HG03521 (cell line): ENCODE data around the gene MICALL2.
"Not testable (repeated sequence)": the region's sequence is repeated elsewhere in the genome, so short reads cannot be mapped to it uniquely, and the experiment has no call there.

Source experiments
- ATAC-seq: cut with Tn5 transposase; IDR thresholded peaks from one replicate; pipeline ENCODE4 v1.9.1; 2021; ENCODE audit warnings: mild to moderate bottlenecking, moderate library complexity; ENCODE audit not compliant: unreplicated experiment

Gene MICALL2

GRCh38 chr7:1450431-1450830 is 8.8 kb downstream of the MICALL2 start:
- no peak for ATAC-seq

DNA sequence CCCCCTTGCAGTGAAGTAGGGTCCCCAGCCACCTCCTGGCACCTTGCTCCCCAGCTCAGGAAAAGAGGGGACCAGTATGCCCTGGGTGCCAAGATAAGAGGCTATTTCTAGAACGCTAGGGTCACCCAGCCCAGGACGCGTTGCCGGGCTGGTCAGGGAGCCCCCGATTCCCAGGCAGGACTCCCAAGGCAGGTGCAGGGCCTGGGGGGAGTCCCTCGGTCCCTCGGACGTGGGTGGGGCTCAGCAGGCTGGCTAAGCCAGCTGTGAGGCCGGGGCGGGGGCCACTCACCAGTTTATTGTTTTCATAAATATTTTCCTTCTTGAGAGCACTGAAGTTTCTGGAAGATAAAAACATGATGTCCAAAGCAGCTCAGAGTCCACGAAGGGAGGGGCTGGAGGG is 9.3 kb downstream of the MICALL2 start:
- ATAC-seq, result no peak

- no peak for ATAC-seq
These were observed 9.8 kb downstream of the MICALL2 start for GRCh38 chr7:1449501-1449900.

DNA sequence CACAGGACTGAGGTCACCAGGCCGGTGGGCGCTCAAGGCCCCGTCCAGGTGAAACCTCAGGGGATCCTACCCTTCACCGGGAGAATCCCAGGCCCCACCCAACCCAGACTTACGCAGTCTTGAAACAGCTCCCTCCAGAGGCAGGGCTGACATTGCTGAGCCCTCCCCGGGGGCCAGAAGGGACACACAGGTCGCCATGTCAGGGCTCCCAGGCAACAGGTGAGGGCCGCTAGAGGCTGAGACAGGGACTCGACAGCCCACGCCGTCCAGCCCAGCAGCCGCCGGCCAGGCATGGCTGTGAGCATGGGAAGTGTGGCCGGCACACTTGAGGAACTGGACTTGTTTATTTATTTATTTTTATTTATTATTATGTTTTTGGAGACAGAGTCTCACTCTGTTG is 10.3 kb downstream of the MICALL2 start:
- ATAC-seq, result no peak

DNA sequence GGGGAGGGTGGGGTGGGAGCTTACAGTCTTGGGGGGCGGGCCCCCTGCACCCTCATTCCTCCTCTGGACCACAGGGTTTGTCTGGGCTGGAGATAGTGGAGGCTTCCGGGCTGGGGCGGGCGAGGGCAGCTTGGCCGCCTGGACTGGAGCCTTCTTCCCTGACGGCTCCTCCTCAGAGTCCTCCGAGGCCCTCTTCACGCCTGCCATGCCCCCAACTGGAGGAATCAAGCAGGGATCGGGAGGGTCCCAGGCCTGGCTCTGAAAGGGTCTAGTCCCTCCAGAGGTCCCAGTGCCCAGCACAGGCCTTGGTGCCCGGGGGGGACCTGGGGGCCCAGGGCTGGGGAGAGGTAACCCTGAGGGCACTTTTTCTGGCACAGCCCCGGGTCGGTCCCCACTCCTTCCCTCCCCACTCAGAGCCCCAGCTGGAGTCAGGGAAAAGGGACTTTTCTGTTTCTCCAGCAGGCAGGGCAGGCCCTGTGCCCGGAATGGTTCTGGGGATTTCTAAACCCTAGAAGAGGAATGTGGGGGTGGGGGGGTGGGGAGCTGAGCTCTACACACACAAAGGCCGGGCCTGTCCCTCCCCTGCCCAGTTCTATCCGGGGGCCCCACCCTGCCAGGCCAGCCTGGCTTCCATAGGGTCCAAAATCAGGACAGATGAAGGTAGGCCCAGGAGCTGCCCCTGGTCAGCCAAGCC is 11.6 kb downstream of the MICALL2 start:
- ATAC-seq, result no peak

- no peak for ATAC-seq
These were observed 12.2 kb downstream of the MICALL2 start for GRCh38 chr7:1447112-1447511.

GRCh38 chr7:1446620-1447032 is 12.6 kb downstream of the MICALL2 start:
- ATAC-seq, result no peak

- ATAC-seq, result not testable (repeated sequence)
These were observed 13.2 kb downstream of the MICALL2 start for GRCh38 chr7:1446026-1446425.

GRCh38 chr7:1445341-1445740 is 13.9 kb downstream of the MICALL2 start:
- ATAC-seq, result no peak

DNA sequence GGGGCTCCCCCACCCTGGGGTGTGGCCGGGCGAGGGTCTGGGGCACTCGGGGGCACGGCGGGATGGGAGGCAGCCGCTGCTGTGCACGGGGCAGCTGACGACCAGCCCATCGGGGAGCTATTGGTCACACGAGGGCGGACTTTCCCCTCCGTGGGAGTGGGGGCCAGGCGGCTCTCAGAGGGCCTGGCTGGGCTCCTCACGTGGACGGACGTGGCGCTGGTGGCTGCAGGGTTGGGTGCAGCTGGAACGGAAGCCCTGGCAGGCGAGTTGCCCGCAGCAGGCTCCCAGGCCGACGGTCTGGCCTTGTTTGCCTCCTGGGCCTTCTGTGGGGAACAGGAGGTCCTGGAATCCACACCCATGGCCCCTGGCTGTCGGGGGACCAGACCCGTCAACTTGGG is 14.3 kb downstream of the MICALL2 start:
- ATAC-seq, result no peak

DNA sequence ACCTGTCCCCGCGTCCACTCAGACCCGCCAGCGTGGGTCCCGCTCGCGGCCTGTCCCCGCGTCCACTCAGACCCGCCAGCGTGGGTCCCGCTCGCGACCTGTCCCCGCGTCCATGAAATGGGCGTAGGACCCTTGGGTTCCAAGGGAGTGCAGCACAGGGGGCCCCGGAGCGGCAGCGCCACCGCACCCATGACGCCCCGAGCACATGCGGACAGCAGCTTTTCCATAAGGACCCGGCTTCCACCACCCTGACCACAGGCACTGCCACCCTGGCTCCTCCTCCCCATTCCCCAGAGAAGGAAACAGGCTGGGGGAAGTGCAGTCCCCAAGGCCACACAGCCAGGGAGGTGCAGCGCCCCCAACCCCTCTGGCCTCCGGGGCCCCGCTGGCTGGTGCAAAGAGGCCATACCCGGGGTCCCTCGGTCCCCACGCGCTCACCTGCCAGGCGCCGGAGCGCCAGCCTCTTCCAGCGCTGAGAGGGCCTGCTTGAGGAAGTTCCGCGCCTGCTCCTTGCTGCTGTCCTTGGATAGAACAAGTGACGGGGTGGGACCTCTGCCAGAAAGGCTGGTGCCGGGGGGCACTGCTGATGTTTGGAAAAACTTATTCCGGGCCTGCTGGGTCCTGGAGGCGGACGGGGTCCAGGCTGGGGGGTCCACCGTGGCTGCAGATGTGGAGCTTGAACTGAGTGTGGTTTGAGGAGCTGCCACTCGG is 14.9 kb downstream of the MICALL2 start:
- no peak for ATAC-seq

DNA sequence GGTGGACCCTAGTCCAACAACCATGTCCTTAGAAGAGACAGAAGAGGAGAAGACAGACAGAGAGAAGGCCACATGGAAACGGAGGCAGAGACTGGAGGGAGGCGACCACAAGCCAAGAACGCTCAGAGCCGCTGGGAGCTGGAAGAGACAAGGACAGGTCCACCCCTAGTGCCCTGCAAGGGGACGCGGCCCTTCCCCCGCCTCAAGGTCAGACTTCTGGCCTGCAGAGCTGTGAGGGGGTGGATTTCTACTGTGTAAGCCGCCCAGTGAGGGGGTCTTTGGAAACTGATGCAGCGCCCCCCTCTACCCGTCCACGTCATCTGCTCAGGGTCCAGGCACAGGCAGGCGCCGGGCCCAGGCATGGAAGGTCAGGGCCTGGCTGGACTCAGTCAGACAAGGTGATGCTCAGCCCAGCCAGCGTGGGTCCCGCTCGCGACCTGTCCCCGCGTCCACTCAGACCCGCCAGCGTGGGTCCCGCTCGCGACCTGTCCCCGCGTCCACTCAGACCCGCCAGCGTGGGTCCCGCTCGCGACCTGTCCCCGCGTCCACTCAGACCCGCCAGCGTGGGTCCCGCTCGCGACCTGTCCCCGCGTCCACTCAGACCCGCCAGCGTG is 15.6 kb downstream of the MICALL2 start:
- ATAC-seq, result not testable (repeated sequence)

DNA sequence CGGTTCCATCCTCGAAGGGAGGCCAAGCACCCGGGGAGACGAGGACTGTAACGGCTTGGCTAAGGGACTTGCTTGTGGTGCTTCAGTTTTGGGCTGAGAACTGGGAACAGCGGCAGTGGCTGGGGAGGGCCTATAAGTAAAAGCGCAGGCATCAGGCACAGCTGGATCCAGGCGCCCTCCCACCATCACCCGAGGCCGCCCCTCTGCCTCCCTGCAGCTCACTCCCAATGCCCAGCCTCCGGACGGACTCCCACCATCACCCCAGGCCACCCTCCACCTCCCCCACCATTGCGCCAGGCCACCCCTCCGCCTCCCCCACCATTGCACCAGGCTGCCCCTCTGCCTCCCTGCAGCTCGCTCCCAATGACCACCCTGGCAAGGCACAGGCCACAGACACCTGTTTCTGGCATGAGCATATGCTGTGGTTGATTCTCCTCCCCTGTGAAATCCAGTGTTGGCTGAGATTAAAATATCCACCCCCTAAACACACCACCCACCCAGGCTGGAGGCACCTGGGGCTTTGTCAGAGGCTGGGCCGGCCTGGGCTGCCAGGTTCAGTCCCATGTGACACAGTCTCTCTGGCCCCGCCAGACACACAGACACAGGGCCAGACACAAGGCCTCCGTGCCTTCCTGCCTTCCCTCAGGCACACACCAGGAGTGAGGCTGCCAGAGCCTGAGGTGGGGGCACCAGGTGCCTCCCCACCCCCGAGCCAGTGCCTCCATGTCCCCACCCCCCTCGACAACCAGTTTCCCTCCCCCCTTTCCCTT is 16.7 kb downstream of the MICALL2 start:
- no peak for ATAC-seq

DNA sequence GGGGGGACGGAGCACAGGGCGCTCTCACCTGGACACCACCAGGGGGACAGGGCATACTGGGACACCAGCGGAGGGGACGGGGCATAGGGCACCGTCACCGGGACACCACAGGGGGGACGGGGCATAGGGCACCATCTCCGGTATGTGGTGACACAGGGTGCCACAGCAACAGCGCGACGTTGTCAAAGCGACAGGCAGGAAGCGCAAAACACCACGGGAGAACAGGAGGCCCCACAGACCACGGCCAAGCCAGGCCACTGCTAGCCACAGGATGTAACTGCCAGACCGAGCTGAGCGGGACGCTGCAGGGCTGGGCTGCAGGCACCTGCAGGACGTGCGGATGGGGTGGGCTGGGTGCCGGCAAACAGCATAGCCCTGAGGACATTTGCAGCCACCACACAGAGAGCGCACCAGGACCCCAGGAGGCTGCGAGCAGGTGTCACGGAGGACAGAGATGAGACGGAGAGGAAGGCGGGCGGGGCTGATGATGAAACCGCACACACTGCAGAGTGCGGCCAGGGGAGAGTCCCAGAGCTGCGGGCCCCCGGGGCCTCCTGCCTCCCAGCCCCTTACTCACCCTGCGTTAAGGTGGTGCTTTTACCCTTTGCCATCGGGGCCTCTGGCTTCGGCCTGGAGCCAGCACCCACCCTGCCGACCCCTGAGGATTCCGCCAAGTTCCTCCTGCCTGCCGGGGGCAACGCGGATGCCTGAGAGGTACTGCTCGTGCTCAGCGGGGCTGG is 17.5 kb downstream of the MICALL2 start:
- ATAC-seq, result no peak

DNA sequence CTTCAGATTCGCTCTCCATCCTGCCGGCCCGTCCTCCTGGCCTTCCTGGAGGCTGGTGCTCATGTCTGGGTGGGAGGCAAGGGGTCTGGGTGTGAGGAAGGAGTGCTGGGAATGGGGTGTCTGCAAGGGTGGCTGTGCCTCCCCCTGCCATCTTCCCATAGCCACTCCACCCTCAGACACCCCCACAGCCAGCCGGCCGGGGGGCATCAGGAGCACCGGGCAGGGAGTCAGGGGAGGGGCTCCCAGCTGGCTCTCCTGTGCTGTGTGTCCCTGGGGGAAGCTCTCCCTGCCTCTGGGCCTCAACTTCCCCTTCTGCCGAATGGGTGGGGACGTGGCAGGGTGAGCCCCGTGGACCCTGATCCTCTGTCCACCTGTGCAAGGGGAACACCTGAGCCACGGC is 18.6 kb downstream of the MICALL2 start:
- no peak for ATAC-seq

GRCh38 chr7:1439373-1440363 is 19.6 kb downstream of the MICALL2 start:
- no peak for ATAC-seq

DNA sequence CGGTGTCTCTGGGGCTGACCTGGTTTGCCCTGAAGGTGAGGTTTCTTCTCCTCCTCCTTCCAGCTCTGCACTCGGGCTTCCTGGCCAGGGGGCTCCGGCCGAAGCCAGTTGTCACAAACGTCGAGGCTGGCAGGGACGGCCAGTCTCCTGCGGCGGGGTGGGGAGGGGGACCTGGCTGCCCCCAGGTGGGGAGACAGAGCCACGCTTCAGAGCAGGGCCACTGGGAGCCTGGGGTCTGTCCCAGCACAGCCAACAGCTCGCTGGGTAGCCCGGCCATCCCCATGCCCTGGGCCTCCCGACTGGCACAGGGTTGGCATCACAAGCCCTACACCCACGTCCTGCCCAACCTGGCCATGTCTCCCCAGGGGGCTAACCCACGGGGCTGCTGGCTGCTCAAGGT is 20.4 kb downstream of the MICALL2 start:
- ATAC-seq, result no peak

GRCh38 chr7:1438208-1438607 is 21.1 kb downstream of the MICALL2 start:
- ATAC-seq, result no peak

- no peak for ATAC-seq
These were observed 22.0 kb downstream of the MICALL2 start for GRCh38 chr7:1437155-1437880.
